Measurements from ENCODE around the gene TMEM200C. TPM values are rescaled to one million over a fixed set of nuclear protein-coding genes. Genes with fewer than 3 reads are reported as not detected.
"Not testable (repeated sequence)": the region's sequence is repeated elsewhere in the genome, so short reads cannot be mapped to it uniquely, and the experiment has no call there.

TMEM200C gene
- polyA plus RNA-seq, 1 donor, result 0.75 TPM

DNA sequence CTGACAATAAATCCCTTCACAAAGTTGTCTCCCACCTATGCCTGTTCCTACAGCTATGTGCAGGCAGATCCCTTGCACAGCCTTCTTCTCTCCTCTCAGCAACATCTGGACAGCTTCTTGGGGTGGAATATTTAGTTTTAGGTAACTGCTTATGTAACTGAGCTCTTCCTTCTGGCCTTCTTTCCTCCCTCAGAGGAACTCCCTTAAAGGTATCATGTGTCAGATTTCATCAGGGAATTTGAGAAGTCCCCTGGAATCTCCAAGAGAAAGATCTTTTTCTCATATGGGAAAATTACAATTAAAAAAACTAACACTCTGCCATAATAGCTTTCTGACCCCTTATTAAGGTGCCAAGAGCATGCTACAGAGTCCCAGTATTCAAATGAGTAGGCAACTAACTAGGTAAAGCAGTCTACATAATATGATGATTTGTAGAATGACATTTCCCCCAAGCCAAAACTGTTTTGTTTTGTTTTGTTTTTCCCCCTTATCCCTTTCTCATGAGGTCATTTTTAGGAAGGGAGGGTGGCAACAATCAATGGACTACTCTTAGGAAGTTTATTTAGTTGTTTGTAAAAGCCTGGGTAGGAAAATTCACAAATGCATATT lies 2.4 kb downstream of the TMEM200C start:
- DNase-seq (ENCODE audit: low read depth), result no peak

GRCh38 chr18:5891854-5892215 lies 3.5 kb downstream of the TMEM200C start:
- DNase-seq (ENCODE audit: low read depth), result no peak

DNA sequence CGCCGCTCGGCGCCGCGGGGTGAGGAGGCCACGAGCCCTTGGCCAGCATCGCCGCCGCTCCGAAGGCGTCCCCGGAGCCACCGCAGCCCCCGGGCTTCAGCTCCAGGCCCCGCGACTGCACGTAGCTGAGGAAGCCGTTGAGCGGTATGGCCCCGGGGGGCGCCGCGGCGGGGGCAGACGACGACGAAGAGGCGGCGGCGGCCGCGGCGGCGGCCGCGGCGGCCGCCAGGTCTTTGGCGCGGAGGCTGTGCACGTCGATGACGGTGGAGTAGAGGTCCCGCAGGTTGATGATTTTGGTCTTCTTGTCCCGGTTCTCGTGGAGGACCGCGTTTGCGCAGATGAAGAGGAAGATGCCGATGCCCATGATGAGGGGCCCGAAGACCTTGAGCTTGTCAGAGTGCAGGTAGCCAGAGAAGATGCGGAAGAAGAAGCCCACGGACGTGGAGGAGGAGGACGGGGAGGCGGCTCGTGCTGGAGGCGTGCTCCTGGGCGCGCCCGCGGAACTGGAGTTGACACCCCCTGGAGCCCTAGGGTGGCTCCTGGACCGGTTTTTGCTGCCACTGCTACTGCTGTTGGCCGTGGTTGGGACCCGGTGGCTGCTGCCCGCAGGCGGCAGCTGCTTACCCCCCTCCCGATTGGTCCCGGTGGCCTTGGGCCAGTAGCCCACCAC lies 4.0 kb downstream of the TMEM200C start:
- no peak for DNase-seq (ENCODE audit: low read depth)

DNA sequence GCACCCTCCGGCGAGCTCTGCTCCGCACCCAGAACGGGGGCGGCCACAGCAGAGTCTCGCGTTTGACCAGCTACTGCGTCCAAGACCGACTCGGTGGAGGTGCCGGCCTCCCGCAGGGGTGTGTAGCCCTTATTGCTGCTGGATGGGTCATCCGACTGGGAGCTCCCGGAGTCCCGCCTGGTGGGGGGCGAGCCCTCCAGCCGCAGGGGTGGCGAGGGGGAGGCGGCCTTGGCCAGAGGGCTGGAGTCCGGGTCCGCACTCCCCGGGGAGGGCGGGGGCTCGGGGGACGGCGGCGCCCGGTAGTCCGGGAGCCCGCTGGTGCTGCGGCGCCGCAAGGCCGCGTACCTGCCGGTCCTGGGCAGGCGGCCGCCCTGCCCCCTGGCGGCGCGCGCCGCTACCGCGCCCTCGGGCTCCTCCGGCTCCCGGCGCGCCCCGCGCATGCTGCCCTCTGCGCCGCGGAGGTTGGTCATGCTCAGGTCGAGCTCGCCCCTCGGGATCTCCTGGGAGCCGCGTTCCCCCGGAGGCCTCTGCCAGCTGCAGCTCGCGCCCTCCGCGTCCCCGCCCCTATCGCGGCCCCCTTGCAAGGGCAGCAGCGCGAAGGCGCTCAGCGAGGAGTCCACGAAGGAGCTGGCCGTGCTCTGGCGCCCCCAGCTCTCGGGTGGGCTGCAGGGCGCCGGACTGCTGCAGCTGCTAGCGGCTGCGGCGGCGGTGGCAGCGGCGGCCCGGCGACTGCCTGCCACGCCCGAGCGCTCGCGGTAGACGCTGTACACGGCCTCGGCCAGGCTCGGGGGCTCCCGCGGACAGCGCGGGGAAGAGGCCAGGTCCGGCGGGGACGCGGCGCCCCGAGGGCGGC lies 4.8 kb downstream of the TMEM200C start:
- DNase-seq (ENCODE audit: low read depth), result no peak

DNA sequence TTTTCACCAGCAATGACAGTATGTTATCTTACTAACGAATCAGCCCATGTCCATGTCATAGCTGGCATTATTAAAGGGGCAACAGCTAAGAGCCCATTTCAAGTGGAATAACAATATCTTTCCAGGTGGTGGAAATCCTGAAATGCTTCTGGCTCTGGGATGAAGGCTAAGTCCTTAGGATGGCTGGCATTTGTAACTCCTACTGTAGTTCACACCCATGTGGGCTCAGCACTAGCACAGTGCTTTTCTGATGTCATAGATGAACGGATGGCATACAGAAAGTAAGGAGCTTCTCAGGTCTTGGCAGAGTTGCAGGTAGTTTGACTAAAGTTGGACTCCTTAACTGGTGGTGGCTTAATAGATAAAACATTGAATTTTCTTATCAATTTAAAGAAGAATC lies 10.0 kb downstream of the TMEM200C start:
- DNase-seq (ENCODE audit: low read depth), result no peak

DNA sequence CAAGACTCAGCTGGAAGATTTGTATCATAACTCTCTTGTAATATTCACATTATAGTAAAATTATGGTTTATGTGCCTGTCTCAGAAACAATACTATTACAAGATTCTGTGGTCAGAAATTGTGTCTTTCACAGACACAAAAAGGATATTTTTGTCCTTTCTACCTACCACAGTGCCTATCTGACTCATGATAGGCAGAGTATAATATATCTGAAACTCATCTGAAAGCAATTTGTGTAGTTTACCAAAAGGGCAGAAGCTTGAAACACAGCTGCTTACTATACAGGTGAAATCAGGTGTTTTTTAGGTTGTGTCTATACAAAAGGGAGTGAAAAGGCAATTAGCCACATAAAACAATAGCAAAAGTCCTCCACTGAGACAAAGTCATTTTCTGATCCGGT lies 10.9 kb downstream of the TMEM200C start:
- no peak for DNase-seq (ENCODE audit: low read depth)

- no peak for DNase-seq (ENCODE audit: low read depth)
These were observed 15.8 kb downstream of the TMEM200C start for GRCh38 chr18:5879479-5879882.

- DNase-seq (ENCODE audit: low read depth), result no peak
These were observed 18.4 kb downstream of the TMEM200C start for GRCh38 chr18:5876891-5877290.

- DNase-seq (ENCODE audit: low read depth), result no peak
These were observed 21.0 kb downstream of the TMEM200C start for GRCh38 chr18:5874336-5874735.

DNA sequence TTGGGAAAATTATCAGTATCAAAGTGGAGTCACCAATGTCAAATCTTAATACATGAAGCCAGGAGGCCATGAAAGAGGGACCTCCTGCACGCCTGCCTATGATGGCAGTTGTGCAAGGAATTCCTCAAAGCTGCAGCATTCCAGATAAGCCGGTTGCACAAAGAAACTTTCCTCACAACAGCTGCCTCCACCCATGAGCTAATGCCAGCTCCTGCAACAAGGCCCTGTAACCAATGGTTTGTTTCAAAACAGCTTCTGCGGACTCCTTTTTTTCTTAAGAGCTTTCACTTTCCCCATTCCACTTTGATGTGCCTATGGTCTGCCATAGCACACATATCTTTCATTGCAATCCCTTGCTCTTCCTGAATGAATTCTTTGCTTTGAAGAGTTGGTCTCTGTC lies 22.4 kb downstream of the TMEM200C start:
- DNase-seq (ENCODE audit: low read depth), result no peak

DNA sequence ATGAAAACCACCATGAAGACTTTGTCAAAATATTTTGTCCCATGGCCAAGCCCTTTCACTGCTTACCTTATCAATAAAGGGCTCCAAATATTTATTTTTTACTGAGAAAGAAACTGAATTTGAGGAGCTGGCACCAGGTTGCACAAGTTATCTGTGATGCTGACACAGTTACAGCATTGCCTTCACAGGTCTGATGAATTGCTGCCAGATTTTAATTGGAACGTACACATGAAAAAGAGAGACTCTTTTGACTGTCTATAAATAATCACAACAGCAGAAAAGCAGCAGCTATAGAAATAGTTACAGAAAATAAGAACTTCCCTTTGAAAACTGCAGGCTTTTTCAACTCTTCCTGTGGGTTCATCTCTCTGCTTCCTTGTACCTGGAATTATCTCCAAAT lies 23.9 kb downstream of the TMEM200C start:
- no peak for DNase-seq (ENCODE audit: low read depth)

GRCh38 chr18:5868218-5868854 lies 27.0 kb downstream of the TMEM200C start:
- peak; percentile 83 for DNase-seq (ENCODE audit: low read depth)

DNA sequence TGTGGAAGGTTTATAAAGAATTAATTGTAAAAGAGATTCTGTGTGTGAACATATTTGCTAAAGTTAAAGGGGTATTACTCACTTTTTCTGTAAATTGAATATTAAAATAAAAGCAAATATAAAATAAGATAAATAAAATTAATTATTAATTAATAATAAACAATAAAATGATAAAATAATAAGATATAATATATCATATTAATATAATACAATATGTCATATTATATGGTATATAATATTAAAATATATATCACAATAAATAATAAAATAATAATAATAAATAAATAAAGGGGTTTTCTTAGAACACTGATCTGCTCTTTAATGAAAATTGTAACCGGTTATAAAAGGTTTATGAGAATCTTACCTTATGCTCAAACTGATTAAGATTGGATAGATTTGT lies 29.8 kb downstream of the TMEM200C start:
- no peak for DNase-seq (ENCODE audit: low read depth)

DNA sequence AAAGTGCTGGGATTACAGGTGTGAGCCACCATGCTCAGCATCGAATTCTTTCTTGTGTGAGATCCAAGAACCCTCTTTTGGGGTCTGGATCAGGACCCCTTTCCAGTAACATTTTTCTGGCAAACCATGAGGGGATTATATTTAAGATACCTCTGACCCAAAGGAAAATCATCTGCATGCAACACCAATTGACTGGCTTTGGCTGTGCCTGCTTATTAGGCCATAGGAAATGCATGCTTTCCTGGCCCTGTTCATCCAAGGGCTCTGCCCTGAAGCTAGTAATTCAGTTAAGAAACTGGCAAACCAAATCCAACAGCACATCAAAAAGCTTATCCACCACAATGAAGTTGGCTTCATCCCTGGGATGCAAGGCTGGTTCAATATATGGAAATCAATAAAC lies 33.2 kb downstream of the TMEM200C start:
- DNase-seq (ENCODE audit: low read depth), result not testable (repeated sequence)

DNA sequence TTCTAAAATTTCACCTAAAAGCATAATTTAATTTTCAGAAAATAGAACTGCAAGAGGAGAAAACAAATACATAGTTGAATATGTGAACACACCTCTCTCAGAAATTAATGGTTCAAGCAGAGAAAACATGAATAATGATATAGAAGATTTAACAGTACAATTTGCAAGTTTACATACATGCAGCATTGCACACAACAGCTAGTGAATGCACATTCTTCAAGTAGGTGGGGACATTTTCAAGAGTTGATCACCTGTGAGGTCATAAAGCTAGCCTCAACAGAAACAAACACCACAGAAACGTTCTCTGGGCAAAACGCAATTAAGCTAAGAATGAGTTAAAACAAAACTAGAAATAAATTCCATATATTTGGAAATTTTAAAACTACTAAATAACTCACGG lies 38.1 kb downstream of the TMEM200C start:
- no peak for DNase-seq (ENCODE audit: low read depth)

DNA sequence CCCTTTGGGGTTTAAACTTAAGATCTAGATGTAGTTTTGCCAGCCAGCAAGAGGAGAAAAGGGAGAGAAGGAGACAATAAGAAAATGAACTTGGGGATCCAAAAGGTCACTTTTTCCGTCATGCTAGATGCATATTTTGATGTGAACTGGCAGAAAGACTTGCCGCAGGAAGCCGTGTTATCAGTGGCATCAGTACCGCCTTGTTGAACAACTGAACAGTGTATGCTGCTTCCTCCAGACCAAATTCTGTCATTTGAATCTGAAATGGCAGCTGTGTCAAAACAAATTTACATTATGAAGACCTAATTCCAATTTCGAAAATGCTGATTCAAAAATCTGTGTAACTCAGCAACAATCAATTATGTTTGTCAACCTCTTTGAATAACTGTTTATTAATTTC lies 42.1 kb downstream of the TMEM200C start:
- DNase-seq (ENCODE audit: low read depth), result no peak

- DNase-seq (ENCODE audit: low read depth), result no peak
These were observed 43.3 kb downstream of the TMEM200C start for GRCh38 chr18:5851998-5852397.

DNA sequence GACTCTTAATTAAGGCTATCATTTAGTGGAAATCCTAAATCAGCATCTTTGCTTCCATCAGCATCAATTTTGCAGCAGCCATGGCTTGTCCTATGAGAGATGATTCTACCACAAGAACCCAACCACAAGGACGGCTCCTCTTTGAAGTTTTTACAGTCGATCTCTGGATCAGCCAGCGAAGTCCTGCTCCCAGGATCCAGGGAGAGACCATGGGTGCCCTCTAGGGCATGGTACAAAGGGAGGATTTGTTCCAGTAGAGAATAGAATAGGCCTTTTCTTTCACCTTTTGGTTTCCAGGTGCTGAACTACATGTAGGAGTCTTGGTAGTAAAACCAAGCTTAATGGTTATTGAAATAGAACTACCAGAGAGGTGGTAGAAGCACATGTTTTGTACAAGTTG lies 52.7 kb downstream of the TMEM200C start:
- no peak for DNase-seq (ENCODE audit: low read depth)

GRCh38 chr18:5841518-5841917 lies 53.8 kb downstream of the TMEM200C start:
- no peak for DNase-seq (ENCODE audit: low read depth)

GRCh38 chr18:5840547-5840946 lies 54.8 kb downstream of the TMEM200C start:
- DNase-seq (ENCODE audit: low read depth), result no peak

DNA sequence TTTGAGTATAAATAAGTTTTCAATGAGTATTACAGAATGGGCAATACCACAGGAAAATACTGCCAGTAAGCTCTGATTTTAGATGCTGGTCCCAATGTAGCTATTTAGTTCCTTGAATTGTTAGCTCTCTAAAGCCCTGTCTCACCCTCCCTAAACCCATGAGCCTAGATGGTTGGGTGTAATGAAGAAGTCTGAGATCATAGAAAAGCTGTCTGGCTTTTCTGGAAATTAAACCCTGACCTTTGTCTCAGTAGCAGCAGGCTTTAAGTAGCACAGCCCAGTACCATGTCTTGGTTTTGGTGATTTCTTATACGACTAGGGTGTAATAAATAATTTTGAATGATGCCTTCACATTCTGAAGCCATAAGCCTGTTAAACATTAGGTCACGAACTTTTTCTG lies 55.3 kb downstream of the TMEM200C start:
- DNase-seq (ENCODE audit: low read depth), result no peak

GRCh38 chr18:5839102-5839501 lies 56.2 kb downstream of the TMEM200C start:
- DNase-seq (ENCODE audit: low read depth), result no peak

Measured in forelimb muscle (tissue), 1 donor.